ENCODE results near the gene SLITRK2. TPM values are rescaled to one million over a fixed set of nuclear protein-coding genes. Genes with fewer than 3 reads are reported as not detected.

SLITRK2 gene
- not detected in 2 replicates for total RNA-seq (2014; rRNA removed; shearing (Covaris generic))
- 0.01 TPM in 1 of 2 replicates, not detected in the other for polyA plus RNA-seq (2015; cell fraction: cytosol; rRNA removed)
- 0.03 TPM in 1 of 2 replicates, not detected in the other for polyA plus RNA-seq (2015; cell fraction: nucleus; rRNA removed)

GRCh38 chrX:145817331-145818185 is at the start of gene SLITRK2:
Gene SLITRK2, plus strand, starts transcription at chrX:145817829. Its CDS starts 4,597 bp downstream, at chrX:145822426.
- DNase-seq (ENCODE audit: low read depth): peak; percentile 12

- no peak for DNase-seq (ENCODE audit: low read depth)
These were observed 44.6 kb upstream of the SLITRK2 start for GRCh38 chrX:145773006-145773405.

GRCh38 chrX:145792281-145792680 is 25.3 kb upstream of the SLITRK2 start:
- no peak for DNase-seq (ENCODE audit: low read depth)

- no peak for DNase-seq (ENCODE audit: low read depth)
These were observed 14.1 kb upstream of the SLITRK2 start for GRCh38 chrX:145803508-145803907.

GRCh38 chrX:145813081-145813480 is 4.5 kb upstream of the SLITRK2 start:
- DNase-seq (ENCODE audit: low read depth): no peak

GRCh38 chrX:145816601-145817315 is 871 bp upstream of the SLITRK2 start:
- no peak for DNase-seq (ENCODE audit: low read depth)

- DNase-seq (ENCODE audit: low read depth): no peak
These were observed 821 bp downstream of the SLITRK2 start for GRCh38 chrX:145818186-145819113.

- no peak for DNase-seq (ENCODE audit: low read depth)
These were observed 3.2 kb downstream of the SLITRK2 start for GRCh38 chrX:145820825-145821224.

- DNase-seq (ENCODE audit: low read depth): no peak
These were observed 3.8 kb downstream of the SLITRK2 start for GRCh38 chrX:145821291-145821897.

GRCh38 chrX:145821898-145822571 is 4.4 kb downstream of the SLITRK2 start:
- no peak for DNase-seq (ENCODE audit: low read depth)

GRCh38 chrX:145823132-145823531 is 5.5 kb downstream of the SLITRK2 start:
- DNase-seq (ENCODE audit: low read depth): no peak

- DNase-seq (ENCODE audit: low read depth): no peak
These were observed 8.3 kb downstream of the SLITRK2 start for GRCh38 chrX:145825896-145826295.

GRCh38 chrX:145826466-145826865 is 8.8 kb downstream of the SLITRK2 start:
- no peak for DNase-seq (ENCODE audit: low read depth)

GRCh38 chrX:145832796-145833195 is 15.2 kb downstream of the SLITRK2 start:
- DNase-seq (ENCODE audit: low read depth): no peak

- DNase-seq (ENCODE audit: low read depth): no peak
These were observed 22.9 kb downstream of the SLITRK2 start for GRCh38 chrX:145840531-145840930.

- DNase-seq (ENCODE audit: low read depth): no peak
These were observed 25.7 kb downstream of the SLITRK2 start for GRCh38 chrX:145843146-145843904.

- no peak for DNase-seq (ENCODE audit: low read depth)
These were observed 27.3 kb downstream of the SLITRK2 start for GRCh38 chrX:145844886-145845285.

- DNase-seq (ENCODE audit: low read depth): no peak
These were observed 30.8 kb downstream of the SLITRK2 start for GRCh38 chrX:145848448-145848847.

- no peak for DNase-seq (ENCODE audit: low read depth)
These were observed 31.2 kb downstream of the SLITRK2 start for GRCh38 chrX:145848857-145849256.
